WTC11 (cell line): Measurements from ENCODE around the gene RYR3. TPM values are rescaled to one million over a fixed set of nuclear protein-coding genes. Genes with fewer than 3 reads are reported as not detected.

Source experiments
- ATAC-seq: fragments of 200-7000 bp; cut with Tn5 transposase; 2 replicates; pipeline ENCODE4 v1.10.0; 2021; ENCODE audit warnings: mild to moderate bottlenecking, moderate library complexity
- CTCF ChIA-PET: fragments of 300-600 bp; sonication (Branson Sonifier 250); formaldehyde crosslinking; loops from one replicate; lab custom pipeline; 2021; ENCODE audit warnings: antibody characterized with exemption; lab: Charles Lee
- POLR2A ChIA-PET: fragments of 350-600 bp; sonication (Branson Sonifier 250); formaldehyde crosslinking; loops from one replicate; lab custom pipeline; 2021; ENCODE audit warnings: antibody characterized with exemption; lab: Charles Lee
- DNase-seq: peaks from one replicate; pipeline ENCODE4 v3.0.0; 2021; ENCODE audit warnings: low spot score
- H3K27ac Mint-ChIP-seq: 2 replicates; pipeline ENCODE4 v1.8.0; 2021; ENCODE audit warnings: mixed read lengths
- H3K27me3 Mint-ChIP-seq: 2 replicates; pipeline ENCODE4 v1.8.0; 2021; ENCODE audit warnings: low read depth, mild to moderate bottlenecking, moderate library complexity, mixed read lengths
- H3K36me3 Mint-ChIP-seq: 2 replicates; pipeline ENCODE4 v1.8.0; 2021; ENCODE audit warnings: mixed read lengths
- H3K4me1 Mint-ChIP-seq: 2 replicates; pipeline ENCODE4 v1.8.0; 2022; ENCODE audit warnings: mixed read lengths
- H3K4me3 Mint-ChIP-seq: 2 replicates; pipeline ENCODE4 v1.8.0; 2021; ENCODE audit warnings: mild to moderate bottlenecking, moderate library complexity, mixed read lengths
- H3K9me3 Mint-ChIP-seq: 2 replicates; pipeline ENCODE4 v1.8.0; 2021; ENCODE audit warnings: mixed read lengths
- CBFB ChIP-seq: sonication (generic); formaldehyde crosslinking; IDR thresholded peaks from 2 replicates; pipeline ENCODE4 v1.8.1; 2022; ENCODE audit warnings: mild to moderate bottlenecking, low read depth, missing genetic modification reagents
- CDX4 ChIP-seq: fragments of 250-450 bp; sonication (Bioruptor Pico); IDR thresholded peaks from 2 replicates; pipeline ENCODE4 v1.9.0; 2021; ENCODE audit warnings: moderate library complexity, mild to moderate bottlenecking, inconsistent platforms, borderline replicate concordance
- ELF4 ChIP-seq: sonication (generic); formaldehyde crosslinking; IDR thresholded peaks from 2 replicates; pipeline ENCODE4 v1.8.1; 2022; ENCODE audit warnings: low read depth, mild to moderate bottlenecking, moderate library complexity, missing genetic modification reagents
- JUN ChIP-seq: sonication (generic); formaldehyde crosslinking; IDR thresholded peaks from 2 replicates; pipeline ENCODE4 v1.8.0; 2023; ENCODE audit warnings: mild to moderate bottlenecking, missing genetic modification reagents
- MLX ChIP-seq: sonication (generic); formaldehyde crosslinking; IDR thresholded peaks from 2 replicates; pipeline ENCODE4 v1.8.1; 2023; ENCODE audit warnings: mild to moderate bottlenecking, missing genetic modification reagents, moderate library complexity
- NFATC4 ChIP-seq: fragments of 250-450 bp; sonication (Bioruptor Pico); IDR thresholded peaks from 2 replicates; pipeline ENCODE4 v1.9.0; 2021; ENCODE audit warnings: mild to moderate bottlenecking
- NFYB ChIP-seq: sonication (generic); formaldehyde crosslinking; conservative IDR thresholded peaks from 2 replicates; pipeline ENCODE4 v1.8.0; 2022; ENCODE audit warnings: low read depth, missing genetic modification reagents
- NR1H2 ChIP-seq: sonication (generic); formaldehyde crosslinking; IDR thresholded peaks from 2 replicates; pipeline ENCODE4 v1.9.0; 2021; ENCODE audit warnings: mild to moderate bottlenecking, moderate library complexity, missing genetic modification reagents
- NR2C2 ChIP-seq: sonication (generic); formaldehyde crosslinking; IDR thresholded peaks from 2 replicates; pipeline ENCODE4 v1.8.0; 2022; ENCODE audit warnings: mild to moderate bottlenecking, missing genetic modification reagents
- SMAD3 ChIP-seq: sonication (generic); formaldehyde crosslinking; IDR thresholded peaks from 2 replicates; pipeline ENCODE4 v1.8.0; 2022; ENCODE audit warnings: missing genetic modification reagents, mild to moderate bottlenecking, borderline replicate concordance
- TEAD1 ChIP-seq: sonication (generic); formaldehyde crosslinking; IDR thresholded peaks from 2 replicates; pipeline ENCODE4 v1.8.0; 2022; ENCODE audit warnings: mild to moderate bottlenecking, missing genetic modification reagents
- TP53 ChIP-seq: sonication (generic); formaldehyde crosslinking; IDR thresholded peaks from 2 replicates; pipeline ENCODE4 v1.8.1; 2023; ENCODE audit warnings: mild to moderate bottlenecking, missing genetic modification reagents
- ZNF138 ChIP-seq: sonication (generic); formaldehyde crosslinking; conservative IDR thresholded peaks from 2 replicates; pipeline ENCODE4 v1.8.1; 2022; ENCODE audit warnings: mild to moderate bottlenecking, moderate library complexity, missing genetic modification reagents
- ZNF423 ChIP-seq: fragments of 250-450 bp; sonication (Bioruptor Pico); IDR thresholded peaks from 2 replicates; pipeline ENCODE4 v2.1.2; 2022; ENCODE audit warnings: mild to moderate bottlenecking, moderate library complexity
- ZNF512 ChIP-seq: sonication (generic); formaldehyde crosslinking; IDR thresholded peaks from 2 replicates; pipeline ENCODE4 v1.8.1; 2022; ENCODE audit warnings: missing genetic modification reagents, borderline replicate concordance
- ZNF671 ChIP-seq: fragments of 250-450 bp; sonication (Bioruptor Pico); IDR thresholded peaks from 2 replicates; pipeline ENCODE4 v1.8.0; 2021; ENCODE audit warnings: mild to moderate bottlenecking
- total RNA-seq: library from RNA; stranded (reverse); gene quantifications from 3 replicates; pipeline ENCODE4 v1.2.3, GENCODE V29; 2021
- TF ChIP-seq, protein P1 (sequence below): fragments of 250-450 bp; sonication (Bioruptor Pico); IDR thresholded peaks from 2 replicates; pipeline ENCODE4 v1.9.0; 2021; ENCODE audit warnings: mild to moderate bottlenecking
- TF ChIP-seq, protein P2 (sequence below): fragments of 250-450 bp; sonication (Bioruptor Pico); IDR thresholded peaks from 2 replicates; pipeline ENCODE4 v2.1.2; 2022; ENCODE audit warnings: mild to moderate bottlenecking, moderate library complexity
- TF ChIP-seq, protein P3 (sequence below): fragments of 250-450 bp; sonication (Bioruptor Pico); IDR thresholded peaks from 2 replicates; pipeline ENCODE4 v1.9.0; 2021; ENCODE audit warnings: mild to moderate bottlenecking, borderline replicate concordance

Gene RYR3
- total RNA-seq, 1 experiment from 2014 or later, result 1.4 TPM

- TF ChIP-seq, protein P1, sequence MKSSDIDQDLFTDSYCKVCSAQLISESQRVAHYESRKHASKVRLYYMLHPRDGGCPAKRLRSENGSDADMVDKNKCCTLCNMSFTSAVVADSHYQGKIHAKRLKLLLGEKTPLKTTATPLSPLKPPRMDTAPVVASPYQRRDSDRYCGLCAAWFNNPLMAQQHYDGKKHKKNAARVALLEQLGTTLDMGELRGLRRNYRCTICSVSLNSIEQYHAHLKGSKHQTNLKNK (CRISPR knock-in tag), result no peak
- TF ChIP-seq TP53 (no peak), CDX4 (CRISPR knock-in tag) (no peak)
- TF ChIP-seq, all 79 proteins: peak for 0
Observed at GRCh38 chr15:33678176-33678575, 367.4 kb downstream of the RYR3 start (continued).

DNA sequence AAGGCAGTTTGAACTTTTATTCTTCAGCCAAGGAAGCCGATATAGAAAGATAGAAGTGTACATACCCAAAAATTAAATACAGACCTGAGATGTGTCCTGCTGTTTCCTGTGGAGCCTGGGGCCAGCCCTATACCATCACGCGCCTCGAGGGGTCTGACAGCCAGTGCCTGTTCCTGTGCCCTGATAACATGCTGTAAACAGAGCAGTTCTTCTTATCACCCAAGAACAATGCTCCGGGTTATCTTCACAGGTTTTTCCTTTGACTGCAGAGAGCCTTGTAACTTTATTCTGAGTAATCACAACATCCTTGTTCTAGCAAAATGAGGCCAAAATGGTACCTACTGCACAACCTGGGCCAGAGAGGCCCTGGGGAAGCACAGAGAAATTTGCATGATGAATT lies 367.8 kb downstream of the RYR3 start:
- TF ChIP-seq, protein P2, sequence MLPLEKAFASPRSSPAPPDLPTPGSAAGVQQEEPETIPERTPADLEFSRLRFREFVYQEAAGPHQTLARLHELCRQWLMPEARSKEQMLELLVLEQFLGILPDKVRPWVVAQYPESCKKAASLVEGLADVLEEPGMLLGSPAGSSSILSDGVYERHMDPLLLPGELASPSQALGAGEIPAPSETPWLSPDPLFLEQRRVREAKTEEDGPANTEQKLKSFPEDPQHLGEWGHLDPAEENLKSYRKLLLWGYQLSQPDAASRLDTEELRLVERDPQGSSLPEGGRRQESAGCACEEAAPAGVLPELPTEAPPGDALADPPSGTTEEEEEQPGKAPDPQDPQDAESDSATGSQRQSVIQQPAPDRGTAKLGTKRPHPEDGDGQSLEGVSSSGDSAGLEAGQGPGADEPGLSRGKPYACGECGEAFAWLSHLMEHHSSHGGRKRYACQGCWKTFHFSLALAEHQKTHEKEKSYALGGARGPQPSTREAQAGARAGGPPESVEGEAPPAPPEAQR (CRISPR knock-in tag), result no peak
- TF ChIP-seq NR1H2 (CRISPR knock-in tag) (no peak), ZNF512 (CRISPR knock-in tag) (no peak), ZNF671 (CRISPR knock-in tag) (no peak), JUN (no peak), MLX (no peak)
- TF ChIP-seq, all 79 proteins: peak for 0
- Mint-ChIP-seq H3K9me3 (no peaks in the 10 kb centered on the region), H3K27ac (no peak overlapping the region), H3K27me3 (no peaks in the 10 kb centered on the region; the same call in 1 of the 2 replicates), H3K4me1 (peaks cover 16% of the 10 kb centered on the region), H3K36me3 (no peaks in the 10 kb centered on the region), H3K4me3 (no peak overlapping the region)
- no peak for DNase-seq
- ChIA-PET POLR2A (no interaction called here), CTCF (no interaction called here)
- no peak for ATAC-seq

- no peak overlapping the region for H3K27ac Mint-ChIP-seq
- ATAC-seq (no peak), DNase-seq (no peak)
- peaks cover 21% of the 10 kb centered on the region for H3K4me1 Mint-ChIP-seq
- no peaks in the 10 kb centered on the region for H3K36me3 Mint-ChIP-seq
- CTCF ChIA-PET, result interaction anchor here (1.0 to 1.4 kb wide), 2 partner anchors 22 to 386 kb away, joined by 6 to 10 read pairs; no protein-coding TSS in a partner anchor
- H3K4me3 Mint-ChIP-seq, result no peak overlapping the region
- TF ChIP-seq NFYB (CRISPR knock-in tag) (no peak), CBFB (no peak), ZNF512 (CRISPR knock-in tag) (no peak), TEAD1 (CRISPR knock-in tag) (no peak), NR2C2 (CRISPR knock-in tag) (no peak), ZNF138 (CRISPR knock-in tag) (no peak), ZNF423 (CRISPR knock-in tag) (no peak), ZNF671 (CRISPR knock-in tag) (no peak), ELF4 (CRISPR knock-in tag) (no peak), NFATC4 (no peak), SMAD3 (CRISPR knock-in tag) (no peak)
- TF ChIP-seq, protein P1 (CRISPR knock-in tag), result no peak
- TF ChIP-seq, protein P3, sequence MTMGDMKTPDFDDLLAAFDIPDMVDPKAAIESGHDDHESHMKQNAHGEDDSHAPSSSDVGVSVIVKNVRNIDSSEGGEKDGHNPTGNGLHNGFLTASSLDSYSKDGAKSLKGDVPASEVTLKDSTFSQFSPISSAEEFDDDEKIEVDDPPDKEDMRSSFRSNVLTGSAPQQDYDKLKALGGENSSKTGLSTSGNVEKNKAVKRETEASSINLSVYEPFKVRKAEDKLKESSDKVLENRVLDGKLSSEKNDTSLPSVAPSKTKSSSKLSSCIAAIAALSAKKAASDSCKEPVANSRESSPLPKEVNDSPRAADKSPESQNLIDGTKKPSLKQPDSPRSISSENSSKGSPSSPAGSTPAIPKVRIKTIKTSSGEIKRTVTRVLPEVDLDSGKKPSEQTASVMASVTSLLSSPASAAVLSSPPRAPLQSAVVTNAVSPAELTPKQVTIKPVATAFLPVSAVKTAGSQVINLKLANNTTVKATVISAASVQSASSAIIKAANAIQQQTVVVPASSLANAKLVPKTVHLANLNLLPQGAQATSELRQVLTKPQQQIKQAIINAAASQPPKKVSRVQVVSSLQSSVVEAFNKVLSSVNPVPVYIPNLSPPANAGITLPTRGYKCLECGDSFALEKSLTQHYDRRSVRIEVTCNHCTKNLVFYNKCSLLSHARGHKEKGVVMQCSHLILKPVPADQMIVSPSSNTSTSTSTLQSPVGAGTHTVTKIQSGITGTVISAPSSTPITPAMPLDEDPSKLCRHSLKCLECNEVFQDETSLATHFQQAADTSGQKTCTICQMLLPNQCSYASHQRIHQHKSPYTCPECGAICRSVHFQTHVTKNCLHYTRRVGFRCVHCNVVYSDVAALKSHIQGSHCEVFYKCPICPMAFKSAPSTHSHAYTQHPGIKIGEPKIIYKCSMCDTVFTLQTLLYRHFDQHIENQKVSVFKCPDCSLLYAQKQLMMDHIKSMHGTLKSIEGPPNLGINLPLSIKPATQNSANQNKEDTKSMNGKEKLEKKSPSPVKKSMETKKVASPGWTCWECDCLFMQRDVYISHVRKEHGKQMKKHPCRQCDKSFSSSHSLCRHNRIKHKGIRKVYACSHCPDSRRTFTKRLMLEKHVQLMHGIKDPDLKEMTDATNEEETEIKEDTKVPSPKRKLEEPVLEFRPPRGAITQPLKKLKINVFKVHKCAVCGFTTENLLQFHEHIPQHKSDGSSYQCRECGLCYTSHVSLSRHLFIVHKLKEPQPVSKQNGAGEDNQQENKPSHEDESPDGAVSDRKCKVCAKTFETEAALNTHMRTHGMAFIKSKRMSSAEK (CRISPR knock-in tag), result no peak
- H3K9me3 Mint-ChIP-seq, result no peaks in the 10 kb centered on the region
- no peaks in the 10 kb centered on the region; the same call in 1 of the 2 replicates for H3K27me3 Mint-ChIP-seq
- POLR2A ChIA-PET, result no interaction called here
Observed at GRCh38 chr15:33679061-33679460, 368.3 kb downstream of the RYR3 start.
